ENCODE results near the gene LSM5.
"Not testable (repeated sequence)": the region's sequence is repeated elsewhere in the genome, so short reads cannot be mapped to it uniquely, and the experiment has no call there.

The LSM5 gene

GRCh38 chr7:32506266-32507054, 16.3 kb upstream of the LSM5 start:
- peak in 1 of 2 donors; percentile 30 for DNase-seq (ENCODE audit: low read depth in 1 of 2, low spot score in 1 of 2)

GRCh38 chr7:32502728-32503127, 12.5 kb upstream of the LSM5 start:
- DNase-seq (ENCODE audit: low read depth in 1 of 2, low spot score in 1 of 2): peak in 1 of 2 donors; percentile 31

GRCh38 chr7:32501522-32501921, 11.3 kb upstream of the LSM5 start:
- DNase-seq (ENCODE audit: low read depth in 1 of 2, low spot score in 1 of 2): no peak

- no peak for DNase-seq (ENCODE audit: low read depth in 1 of 2, low spot score in 1 of 2)
These were observed 10.8 kb upstream of the LSM5 start for GRCh38 chr7:32500922-32501341.

GRCh38 chr7:32500216-32500615, 10.0 kb upstream of the LSM5 start:
- DNase-seq (ENCODE audit: low read depth in 1 of 2, low spot score in 1 of 2): not testable (repeated sequence)

GRCh38 chr7:32499755-32500154, 9.6 kb upstream of the LSM5 start:
- not testable (repeated sequence) for DNase-seq (ENCODE audit: low read depth in 1 of 2, low spot score in 1 of 2)

GRCh38 chr7:32496052-32496813, 6.1 kb upstream of the LSM5 start:
- DNase-seq (ENCODE audit: low read depth in 1 of 2, low spot score in 1 of 2): no peak

GRCh38 chr7:32495298-32496051, 5.3 kb upstream of the LSM5 start, which contains the start of gene AVL9:
Gene AVL9 (plus strand): TSS chr7:32495489. CDS start chr7:32495710, 221 bp downstream.
- DNase-seq (ENCODE audit: low read depth in 1 of 2, low spot score in 1 of 2): peak; percentile 96 to 98

GRCh38 chr7:32494946-32495297, 4.7 kb upstream of the LSM5 start:
- no peak for DNase-seq (ENCODE audit: low read depth in 1 of 2, low spot score in 1 of 2)

GRCh38 chr7:32489788-32490126, 423 bp downstream of the LSM5 start:
- DNase-seq (ENCODE audit: low read depth in 1 of 2, low spot score in 1 of 2): no peak

- DNase-seq (ENCODE audit: low read depth in 1 of 2, low spot score in 1 of 2): no peak
These were observed 8.3 kb downstream of the LSM5 start for GRCh38 chr7:32481921-32482320.

- DNase-seq (ENCODE audit: low read depth in 1 of 2, low spot score in 1 of 2): no peak
These were observed 9.0 kb downstream of the LSM5 start for GRCh38 chr7:32481176-32481575.

GRCh38 chr7:32479574-32480200, 10.5 kb downstream of the LSM5 start:
- DNase-seq (ENCODE audit: low read depth in 1 of 2, low spot score in 1 of 2): no peak

- DNase-seq (ENCODE audit: low read depth in 1 of 2, low spot score in 1 of 2): no peak
These were observed 12.6 kb downstream of the LSM5 start for GRCh38 chr7:32477649-32477980.

GRCh38 chr7:32476816-32477648, 13.1 kb downstream of the LSM5 start:
- DNase-seq (ENCODE audit: low read depth in 1 of 2, low spot score in 1 of 2): no peak

GRCh38 chr7:32474008-32474407, 16.2 kb downstream of the LSM5 start:
- no peak for DNase-seq (ENCODE audit: low read depth in 1 of 2, low spot score in 1 of 2)

GRCh38 chr7:32472015-32472414, 18.2 kb downstream of the LSM5 start:
- no peak for DNase-seq (ENCODE audit: low read depth in 1 of 2, low spot score in 1 of 2)

GRCh38 chr7:32470871-32471270, 19.3 kb downstream of the LSM5 start:
- no peak for DNase-seq (ENCODE audit: low read depth in 1 of 2, low spot score in 1 of 2)

GRCh38 chr7:32470004-32470403, 20.2 kb downstream of the LSM5 start:
- DNase-seq (ENCODE audit: low read depth in 1 of 2, low spot score in 1 of 2): not testable (repeated sequence)

GRCh38 chr7:32464641-32465416, 25.4 kb downstream of the LSM5 start:
- DNase-seq (ENCODE audit: low read depth in 1 of 2, low spot score in 1 of 2): not testable (repeated sequence)

All from activated CD4-positive, alpha-beta T cell treated with anti-CD3 and anti-CD28 coated beads, Interleukin-2, amount 50 U/mL, for 24 hours (primary cell).